Subcutaneous adipose tissue (tissue), 4 donors: Measurements from ENCODE around the gene RGS8. TPM values are rescaled to one million over a fixed set of nuclear protein-coding genes. Genes with fewer than 3 reads are reported as not detected.

Experiments
- CTCF ChIP-seq: fragments of 450-650 bp; IDR thresholded peaks from one replicate; pipeline ENCODE4 v1.5.1; 2016; ENCODE audit warnings: low read depth, mild to moderate bottlenecking, control low read depth, antibody characterized with exemption, moderate library complexity
- total RNA-seq, 4 donors: library from RNA; depleted of rRNA; stranded (reverse); fragments of >200 nt; gene quantifications; one replicate each; pipeline ENCODE4 v1.1.0, GENCODE V29; 2016

RGS8 gene
- not detected for total RNA-seq

GRCh38 chr1:182684116-182684828 is at the start of gene RGS8:
Gene RGS8, minus strand, starts transcription at chr1:182684587. Its CDS starts 14,938 bp downstream, at chr1:182669649.
- no peak for TF ChIP-seq CTCF

GRCh38 chr1:182731852-182732575 is 47.6 kb upstream of the RGS8 start:
- TF ChIP-seq CTCF = no peak

GRCh38 chr1:182726912-182727311 is 42.5 kb upstream of the RGS8 start:
- no peak for TF ChIP-seq CTCF

- TF ChIP-seq CTCF = no peak
Measured at GRCh38 chr1:182725259-182726255, 41.2 kb upstream of the RGS8 start.

GRCh38 chr1:182724215-182724614 is 39.8 kb upstream of the RGS8 start:
- TF ChIP-seq CTCF = no peak

- no peak for TF ChIP-seq CTCF
Measured at GRCh38 chr1:182723200-182723599, 38.8 kb upstream of the RGS8 start.

- TF ChIP-seq CTCF = no peak
Measured at GRCh38 chr1:182721525-182721924, 37.1 kb upstream of the RGS8 start.
